ENCODE data around the gene TBC1D3K.
"Not testable (repeated sequence)": the region's sequence is repeated elsewhere in the genome, so short reads cannot be mapped to it uniquely, and the experiment has no call there.

Gene TBC1D3K

DNA sequence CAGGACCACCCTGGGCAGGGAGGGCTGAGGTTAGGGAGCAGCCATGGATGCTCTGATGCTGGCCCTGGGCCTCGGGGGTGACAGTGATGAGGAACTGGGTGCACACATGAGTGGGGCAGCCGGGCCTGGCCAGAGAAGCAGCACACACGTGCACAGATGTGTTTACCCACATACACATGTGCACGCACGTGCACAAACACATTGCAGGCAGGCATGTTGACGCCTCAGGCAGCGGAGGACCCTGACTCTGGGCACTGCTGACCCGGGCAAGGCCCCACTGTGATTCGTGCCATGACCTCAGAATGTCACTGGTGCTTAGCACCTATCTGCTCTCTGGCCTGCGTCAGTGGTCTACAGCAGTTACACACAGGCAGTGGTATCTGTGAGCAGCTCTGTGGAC lies at the start of gene TBC1D3K:
TBC1D3K (plus strand) TSS at position 301 of the 400 bp plus-strand sequence. CDS start 1,585 bp downstream, outside the sequence.
- H3K27me3 Mint-ChIP-seq, H3K9me3 Mint-ChIP-seq, H3K4me3 Mint-ChIP-seq, H3K27ac Mint-ChIP-seq, H3K36me3 Mint-ChIP-seq, H3K4me1 Mint-ChIP-seq: not testable (repeated sequence)

DNA sequence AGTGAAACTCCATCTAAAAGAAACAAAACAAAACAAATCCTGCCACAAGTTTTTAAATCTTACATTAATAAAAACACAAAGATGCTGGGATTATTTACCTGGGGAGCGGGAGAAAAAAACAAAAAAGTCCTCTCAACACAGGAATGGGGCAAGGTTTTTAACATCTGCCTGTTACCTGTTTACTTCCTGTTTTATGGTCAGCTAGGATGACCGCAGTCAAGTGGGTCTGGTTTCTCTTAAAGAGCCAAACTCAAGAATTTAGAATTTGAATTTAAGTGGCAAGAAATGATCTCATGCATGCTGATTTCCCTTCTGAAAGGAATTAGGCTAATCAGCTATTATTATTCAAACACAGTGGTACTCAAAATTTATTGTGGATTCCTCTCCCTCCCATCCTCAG lies 39.7 kb upstream of the TBC1D3K start:
- Mint-ChIP-seq H3K4me3 (no peak overlapping the region), H3K9me3 (no peaks in the 10 kb centered on the region), H3K27ac (no peak overlapping the region), H3K4me1 (no peaks in the 10 kb centered on the region), H3K36me3 (no peaks in the 10 kb centered on the region), H3K27me3 (peaks cover 1% of the 10 kb centered on the region)

DNA sequence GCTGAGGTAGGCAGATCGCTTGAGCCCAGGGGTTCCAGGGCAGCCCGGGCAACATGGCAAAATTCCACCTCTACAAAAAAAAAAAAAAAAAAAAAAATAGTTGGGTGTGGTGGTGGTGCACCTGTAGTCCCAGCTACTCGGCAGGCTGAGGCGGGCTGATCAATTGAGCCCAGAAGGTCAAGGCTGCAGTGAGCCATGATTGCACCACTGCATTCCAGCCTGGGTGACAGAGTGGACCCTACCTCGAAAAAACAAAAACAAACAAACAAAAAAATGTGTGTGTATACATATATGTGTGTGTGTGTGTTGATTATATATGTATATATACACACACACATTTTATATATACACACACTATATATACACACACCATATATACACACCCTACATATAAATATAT lies 39.1 kb upstream of the TBC1D3K start:
- peaks cover 4% of the 10 kb centered on the region for H3K27me3 Mint-ChIP-seq
- no peaks in the 10 kb centered on the region for H3K36me3 Mint-ChIP-seq
- H3K4me3 Mint-ChIP-seq, result no peak overlapping the region
- H3K4me1 Mint-ChIP-seq, result no peaks in the 10 kb centered on the region
- H3K27ac Mint-ChIP-seq, result no peak overlapping the region
- no peaks in the 10 kb centered on the region for H3K9me3 Mint-ChIP-seq

DNA sequence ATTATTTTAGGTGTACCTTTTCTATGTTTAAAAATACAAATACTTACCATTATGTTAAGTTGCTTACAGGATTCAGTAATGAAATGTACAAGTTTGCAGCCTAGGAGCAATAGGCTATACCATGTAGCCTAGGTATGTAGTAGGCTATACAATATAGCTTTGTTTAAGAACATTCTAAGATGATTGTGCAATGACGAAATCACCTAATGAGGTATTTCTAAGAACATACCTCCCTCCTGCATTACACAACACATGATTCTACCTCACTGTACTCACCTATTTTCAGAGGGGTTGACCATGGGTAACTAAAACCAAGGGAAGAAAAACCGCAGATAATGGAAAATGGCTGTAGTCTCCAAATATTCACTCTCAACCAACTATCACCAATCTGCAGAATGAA lies 35.3 kb upstream of the TBC1D3K start:
- no peak overlapping the region for H3K4me3 Mint-ChIP-seq
- H3K36me3 Mint-ChIP-seq, result no peaks in the 10 kb centered on the region
- no peaks in the 10 kb centered on the region for H3K4me1 Mint-ChIP-seq
- peaks cover 4% of the 10 kb centered on the region for H3K27me3 Mint-ChIP-seq
- H3K27ac Mint-ChIP-seq, result no peak overlapping the region
- H3K9me3 Mint-ChIP-seq, result no peaks in the 10 kb centered on the region

DNA sequence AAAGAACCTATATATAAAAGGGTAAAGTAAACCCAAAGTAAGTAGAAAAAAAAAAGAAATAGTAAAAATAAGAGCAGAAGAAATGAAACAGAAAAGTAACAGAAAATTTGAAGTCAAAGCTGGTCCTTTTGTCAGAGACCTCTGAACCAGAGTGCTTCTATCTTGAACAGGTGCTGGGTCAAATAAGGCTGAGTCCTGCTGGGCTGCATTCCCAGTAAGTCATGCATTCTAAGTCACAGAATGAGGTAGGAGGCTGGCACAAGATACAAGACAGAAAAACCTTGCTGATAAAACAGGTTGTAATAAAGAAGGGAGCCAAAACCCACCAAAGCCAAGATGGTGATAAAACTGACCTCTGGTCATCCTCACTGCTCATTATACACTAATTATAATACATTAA lies 27.3 kb upstream of the TBC1D3K start:
- not testable (repeated sequence) for H3K9me3 Mint-ChIP-seq, H3K27me3 Mint-ChIP-seq, H3K4me3 Mint-ChIP-seq, H3K36me3 Mint-ChIP-seq, H3K4me1 Mint-ChIP-seq, H3K27ac Mint-ChIP-seq
